Neural progenitor cell (in vitro differentiated cells): ENCODE results near the gene CHCHD10.
A peak's percentile ranks its signal among the peaks of the same experiment; 100 is the strongest.

Experiments
- CTCF ChIP-seq: fragments of 200-600 bp; sonication (generic); IDR thresholded peaks from 2 replicates; pipeline ENCODE4 v1.5.1; 2017; ENCODE audit warnings: antibody characterized with exemption, mild to moderate bottlenecking
- EZH2 ChIP-seq: fragments of 200-600 bp; sonication (generic); IDR thresholded peaks from 2 replicates; pipeline ENCODE4 v1.6.1; 2017; ENCODE audit warnings: antibody characterized with exemption, mild to moderate bottlenecking, moderate library complexity
- EZH2phosphoT487 ChIP-seq: fragments of 200-600 bp; sonication (generic); IDR thresholded peaks from 2 replicates; pipeline ENCODE4 v1.6.1; 2017; ENCODE audit warnings: antibody characterized with exemption

GRCh38 chr22:23716811-23717801, 50.7 kb downstream of the CHCHD10 start:
- TF ChIP-seq EZH2 (no peak), CTCF (no peak), EZH2phosphoT487 (peak; percentile 39)
